ENCODE results near the gene PNLIPRP2. TPM values are rescaled to one million over a fixed set of nuclear protein-coding genes. Genes with fewer than 3 reads are reported as not detected.

Gene PNLIPRP2
- total RNA-seq: not detected

GRCh38 chr10:116620423-116621400, at the start of gene PNLIPRP2:
TSS of gene PNLIPRP2 (plus strand) at chr10:116620953.
- no peak for DNase-seq

DNA sequence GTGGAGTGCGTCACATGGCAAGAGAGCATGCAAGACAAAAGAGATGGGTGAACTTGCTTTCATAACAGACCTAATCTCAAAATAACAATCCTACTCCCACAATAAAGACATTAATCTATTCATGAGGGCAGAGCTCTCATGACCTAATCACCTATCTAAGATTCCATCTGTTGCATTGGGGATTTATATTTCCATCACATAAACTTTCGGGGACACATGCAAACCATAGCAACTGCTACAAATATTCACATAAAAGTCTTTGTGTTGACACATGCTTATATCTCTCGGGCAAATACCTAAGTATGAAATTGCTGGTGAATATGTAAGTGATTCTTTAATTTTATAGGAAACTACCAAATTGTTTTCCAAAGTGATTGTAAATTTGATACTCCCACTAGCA, 46.0 kb upstream of the PNLIPRP2 start:
- DNase-seq: no peak

DNA sequence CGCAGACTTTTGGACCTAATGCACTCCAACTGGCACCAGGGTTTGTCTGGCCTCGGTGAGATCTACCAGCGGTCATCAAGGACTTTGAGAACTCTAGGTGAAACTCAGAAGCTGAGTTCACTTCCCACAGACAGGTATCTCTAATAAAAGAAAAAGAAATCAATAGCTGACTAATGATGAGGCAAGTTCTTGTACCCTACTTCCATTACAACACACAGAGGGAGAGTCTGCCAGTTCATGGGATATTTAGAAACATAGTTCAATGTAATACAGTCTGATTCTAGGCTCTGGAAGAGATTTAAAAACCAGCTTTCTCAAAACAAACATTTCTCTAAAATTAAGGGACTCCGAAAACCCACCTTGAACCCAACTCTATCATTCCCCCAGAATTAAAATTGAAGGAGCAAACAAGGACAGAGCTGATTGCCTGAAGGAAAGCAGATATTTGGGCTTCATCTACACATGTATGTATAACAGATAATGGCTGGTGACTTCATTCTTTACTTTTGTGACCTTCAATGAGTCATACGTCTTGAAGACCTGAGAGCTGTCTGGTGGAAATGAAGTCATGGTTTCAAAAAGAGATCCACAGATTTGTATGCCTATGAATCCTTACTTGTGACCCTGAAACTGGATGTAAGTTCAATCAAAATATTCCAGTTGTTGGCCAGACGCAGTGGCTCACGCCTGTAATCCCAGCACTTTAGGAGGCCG, 32.7 kb upstream of the PNLIPRP2 start:
- no peak for DNase-seq

GRCh38 chr10:116588995-116589394, 31.8 kb upstream of the PNLIPRP2 start:
- no peak for DNase-seq

- DNase-seq: no peak
These were observed 30.8 kb upstream of the PNLIPRP2 start for GRCh38 chr10:116589926-116590325.

- no peak for DNase-seq
These were observed 29.9 kb upstream of the PNLIPRP2 start, which contains the start of gene PNLIPRP1 for GRCh38 chr10:116590590-116591444. TSS of gene PNLIPRP1 (plus strand) at chr10:116590959. CDS start at chr10:116591130, 171 bp downstream.

- no peak for DNase-seq
These were observed 27.5 kb upstream of the PNLIPRP2 start for GRCh38 chr10:116593139-116593740.

- DNase-seq: no peak
These were observed 26.2 kb upstream of the PNLIPRP2 start for GRCh38 chr10:116594525-116595035.

DNA sequence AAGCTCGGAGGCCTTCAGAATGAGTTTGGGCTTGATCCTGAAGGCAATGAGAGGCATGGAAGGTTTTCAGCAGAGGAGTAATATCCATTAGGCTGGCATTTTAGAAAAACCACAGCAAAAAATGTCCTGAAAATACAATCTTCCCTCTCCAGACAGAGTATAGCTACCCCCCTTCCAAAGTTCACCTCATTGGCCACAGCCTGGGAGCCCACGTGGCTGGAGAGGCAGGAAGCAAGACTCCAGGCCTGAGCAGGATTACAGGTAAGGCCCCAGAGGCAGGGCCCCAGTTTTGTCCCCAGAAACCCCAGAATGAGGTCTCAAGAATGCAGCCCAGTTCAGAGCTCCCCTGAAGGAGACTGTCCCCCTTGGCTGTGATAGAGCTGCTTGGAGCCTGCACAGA, 24.7 kb upstream of the PNLIPRP2 start:
- DNase-seq: no peak

GRCh38 chr10:116597543-116597942, 23.2 kb upstream of the PNLIPRP2 start:
- no peak for DNase-seq

DNA sequence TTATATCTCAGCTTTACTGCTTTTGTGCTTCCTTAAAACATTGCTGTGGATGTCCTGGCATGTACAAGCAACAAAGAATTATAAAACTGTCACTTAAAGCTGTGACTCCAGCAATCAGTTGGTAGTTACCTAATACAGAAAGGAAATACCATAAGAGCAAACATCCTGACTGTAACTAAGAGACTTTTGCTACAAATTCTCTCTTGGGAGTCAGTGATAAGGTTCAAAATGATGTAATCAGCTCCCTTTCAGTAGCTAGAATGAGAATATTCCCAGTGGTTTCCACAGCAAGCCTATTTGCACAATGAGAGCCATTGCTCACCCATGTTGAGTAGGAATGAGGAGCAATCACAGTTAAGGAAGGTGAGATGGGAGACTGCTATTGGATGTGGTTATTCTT, 22.4 kb upstream of the PNLIPRP2 start:
- DNase-seq: no peak

- no peak for DNase-seq
These were observed 20.8 kb upstream of the PNLIPRP2 start for GRCh38 chr10:116599991-116600390.

GRCh38 chr10:116602648-116603400, 17.9 kb upstream of the PNLIPRP2 start:
- DNase-seq: no peak

DNA sequence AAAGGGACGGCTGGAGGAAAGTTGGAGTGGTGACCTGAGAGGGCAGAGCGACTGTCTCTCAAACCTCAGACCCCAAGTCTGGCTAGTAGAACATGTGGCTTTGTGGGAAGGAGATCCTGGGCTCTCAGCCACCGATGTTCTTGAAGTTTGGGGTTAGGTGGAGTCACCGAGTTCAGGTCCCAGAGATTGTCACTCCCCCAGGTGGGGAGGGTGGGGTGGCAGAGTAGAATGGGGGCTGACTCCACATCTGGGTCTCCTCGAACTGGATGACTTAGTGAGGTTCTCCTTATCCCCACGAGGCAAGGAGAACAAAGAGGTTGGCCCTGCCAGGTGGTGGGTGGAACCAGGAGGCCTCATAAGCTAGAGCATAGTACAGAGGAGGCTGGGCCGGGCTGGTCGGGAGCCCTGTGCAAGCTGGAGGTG, 14.7 kb upstream of the PNLIPRP2 start:
- no peak for DNase-seq

GRCh38 chr10:116607336-116607735, 13.4 kb upstream of the PNLIPRP2 start:
- DNase-seq: no peak

DNA sequence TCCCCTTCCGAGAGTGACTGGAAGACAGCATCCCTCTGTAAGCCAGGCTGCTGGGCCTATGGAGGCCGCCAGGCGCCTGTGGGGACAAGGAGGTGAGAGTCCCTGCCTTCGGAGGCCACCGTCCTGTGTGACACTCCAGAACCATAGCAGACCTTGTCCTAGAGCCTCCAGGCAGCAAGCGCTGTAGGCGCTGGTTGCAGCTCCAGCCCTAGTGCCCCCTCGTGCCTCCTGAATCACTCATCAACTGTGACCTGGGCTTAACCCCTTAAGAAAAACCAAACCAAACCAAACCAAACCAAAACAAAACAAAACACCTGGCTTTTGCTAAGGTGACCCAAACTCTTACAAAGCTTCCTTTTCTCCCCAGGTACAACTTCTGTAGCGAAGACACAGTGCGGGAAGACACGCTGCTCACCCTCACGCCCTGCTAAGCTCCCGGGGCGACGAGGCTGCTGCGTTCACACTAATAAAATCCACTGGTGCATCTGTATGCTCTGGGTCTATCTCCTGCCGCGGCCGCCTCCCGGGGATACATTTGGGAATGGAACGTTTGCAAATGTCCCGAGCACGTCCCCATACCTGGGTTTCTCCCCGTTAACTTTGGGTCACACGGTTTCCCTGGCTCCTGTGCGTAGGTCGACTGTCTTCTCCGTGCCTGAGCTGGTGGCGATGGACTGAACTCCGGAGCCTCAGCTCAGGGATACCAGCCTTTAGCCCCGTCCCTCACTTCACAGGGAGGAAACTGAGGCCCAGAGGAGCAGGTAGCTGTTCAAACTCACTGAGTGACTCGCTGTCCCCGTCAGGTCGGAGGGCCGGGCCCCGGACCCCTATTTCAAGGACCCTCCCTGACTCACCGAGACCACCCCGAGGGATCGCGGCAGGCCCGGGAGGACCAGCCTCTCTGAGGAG, 11.8 kb upstream of the PNLIPRP2 start:
- DNase-seq: no peak

- DNase-seq: no peak
These were observed 10.2 kb upstream of the PNLIPRP2 start for GRCh38 chr10:116610443-116611152.

DNA sequence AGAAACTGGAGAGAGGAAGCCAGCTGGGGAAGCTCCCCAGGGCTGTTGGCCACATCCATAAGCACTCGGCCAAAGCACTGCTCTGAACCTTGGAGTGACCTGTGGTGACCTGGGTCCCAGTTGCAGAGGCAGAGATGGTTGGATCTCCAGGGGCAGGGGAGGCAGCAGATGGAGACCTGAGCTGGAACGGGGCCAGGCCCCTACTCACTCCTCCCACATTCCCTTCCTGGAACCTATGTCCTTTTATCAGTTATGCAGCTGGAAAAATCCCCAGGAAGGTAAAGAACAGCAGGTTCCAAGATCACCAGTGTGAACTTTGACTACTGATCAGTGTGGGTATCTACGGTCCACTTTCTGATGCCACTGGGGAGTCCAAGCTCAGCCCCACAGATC, 9.6 kb upstream of the PNLIPRP2 start:
- no peak for DNase-seq

Data from tongue (tissue), 2 donors.